GM20431 (cell line): ENCODE measurements around the gene LRRC30.
"Not testable (repeated sequence)": the region's sequence is repeated elsewhere in the genome, so short reads cannot be mapped to it uniquely, and the experiment has no call there.

Source experiments
- in situ Hi-C: fragments of 300-500 bp; cut with MseI, MboI; formaldehyde crosslinking; loops from one replicate; pipeline ENCODE4 v1.15.0; 2020; ENCODE audit warnings: low sequenced_read_pairs; ENCODE audit not compliant: unreplicated experiment

LRRC30 gene

DNA sequence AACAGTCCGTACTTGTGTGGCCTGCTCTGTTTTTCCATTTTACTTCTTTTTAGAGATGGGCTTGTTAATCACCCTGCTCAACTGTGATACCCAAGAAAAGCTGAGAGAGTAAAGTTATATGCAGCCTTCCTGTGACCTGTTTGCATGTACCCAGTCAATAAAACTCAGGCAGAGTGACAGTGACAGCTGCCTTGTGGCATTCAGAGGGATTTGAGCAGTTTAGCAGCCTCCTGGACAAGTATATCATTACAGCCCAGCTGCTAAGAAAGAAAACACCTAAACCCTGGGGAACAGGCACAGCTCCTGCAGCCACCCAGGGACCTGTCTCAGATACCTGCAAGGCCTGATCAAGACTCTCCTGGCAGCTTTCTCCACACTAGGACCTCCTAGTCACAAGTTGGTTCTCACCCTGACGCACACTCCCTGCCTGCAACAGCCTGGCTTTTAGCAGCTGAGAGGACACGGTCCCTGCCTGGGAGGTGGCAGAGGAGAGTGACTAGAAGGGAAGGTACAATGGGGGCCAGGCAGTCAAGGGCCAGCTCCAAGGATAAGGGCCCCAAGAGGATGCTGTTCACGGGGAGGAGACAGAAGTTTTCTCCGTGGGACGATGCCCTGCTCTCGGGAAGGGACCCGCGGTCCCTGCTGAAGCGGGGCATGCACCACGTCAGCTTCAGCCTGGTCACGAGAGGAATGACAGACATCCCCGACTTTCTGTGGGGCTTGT, at the start of gene LRRC30:
Gene LRRC30 (plus strand): TSS at position 464 of the 724 bp plus-strand sequence. CDS start 50 bp downstream, at position 514.
- in situ Hi-C loops: no loop called here

DNA sequence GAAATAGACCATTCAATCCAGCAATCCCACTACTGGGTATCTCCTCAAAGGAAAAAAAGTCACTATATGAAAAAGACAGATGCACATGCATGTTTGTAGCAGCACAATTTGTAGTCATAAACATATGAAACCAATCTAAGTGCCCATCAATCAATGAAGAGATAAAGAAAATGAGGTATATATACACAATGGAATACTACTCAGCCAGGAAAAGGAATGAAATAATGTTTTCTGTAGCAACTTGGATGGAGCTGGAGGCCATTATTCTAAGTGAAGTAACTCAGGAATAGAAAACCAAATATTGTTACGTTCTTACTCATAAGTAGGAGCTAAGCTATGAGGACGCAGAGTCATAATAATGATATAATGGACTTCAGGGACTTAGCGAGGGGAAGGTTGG, 45.2 kb upstream of the LRRC30 start:
- in situ Hi-C loops: no loop called here

DNA sequence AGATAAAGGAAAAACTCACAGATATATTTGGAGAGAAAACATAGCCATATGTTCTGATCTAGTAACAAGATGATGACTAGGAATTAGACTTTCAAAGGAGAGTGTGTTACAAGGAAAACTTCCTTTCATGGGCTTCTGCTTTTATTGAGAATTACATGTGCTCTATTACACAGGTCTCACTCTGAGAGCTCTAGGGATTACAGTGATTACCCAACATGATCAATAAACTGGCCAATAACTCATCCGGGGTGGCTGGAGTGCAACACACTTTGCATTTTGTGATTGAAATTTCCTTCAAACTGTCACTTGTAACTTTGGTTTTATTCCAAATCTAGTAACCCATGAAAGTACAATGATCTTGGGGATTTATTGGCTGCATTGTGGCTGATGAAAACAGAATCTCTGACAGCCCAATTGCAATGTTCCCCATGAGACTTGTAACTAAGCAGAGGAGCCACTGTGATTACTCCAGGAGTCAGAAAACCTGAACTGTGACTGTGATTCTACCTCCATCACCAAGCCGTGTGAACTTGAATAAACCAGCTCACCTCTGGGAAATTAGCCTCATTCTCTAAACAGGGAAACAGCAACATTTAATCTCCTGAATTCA, 40.2 kb upstream of the LRRC30 start:
- in situ Hi-C loops: no loop called here

DNA sequence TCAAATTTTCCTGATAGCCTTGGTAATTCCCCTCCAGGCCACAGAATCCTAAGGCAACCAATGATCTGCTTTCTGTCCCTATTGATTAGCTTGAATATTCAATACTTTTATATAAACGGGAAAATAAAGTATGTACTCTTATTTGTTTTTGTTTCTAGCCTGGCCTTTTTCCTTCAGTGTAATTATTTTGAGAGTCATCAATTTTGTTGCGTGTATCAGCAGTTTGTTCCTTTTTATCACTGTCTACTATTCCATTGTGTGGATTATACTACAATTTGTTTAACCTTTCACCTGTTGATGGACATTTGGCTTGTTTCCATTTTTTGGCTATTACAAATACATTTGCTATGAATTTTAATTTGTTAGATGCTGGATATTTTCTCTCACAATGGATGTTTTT, 39.2 kb upstream of the LRRC30 start:
- in situ Hi-C loops: no loop called here

DNA sequence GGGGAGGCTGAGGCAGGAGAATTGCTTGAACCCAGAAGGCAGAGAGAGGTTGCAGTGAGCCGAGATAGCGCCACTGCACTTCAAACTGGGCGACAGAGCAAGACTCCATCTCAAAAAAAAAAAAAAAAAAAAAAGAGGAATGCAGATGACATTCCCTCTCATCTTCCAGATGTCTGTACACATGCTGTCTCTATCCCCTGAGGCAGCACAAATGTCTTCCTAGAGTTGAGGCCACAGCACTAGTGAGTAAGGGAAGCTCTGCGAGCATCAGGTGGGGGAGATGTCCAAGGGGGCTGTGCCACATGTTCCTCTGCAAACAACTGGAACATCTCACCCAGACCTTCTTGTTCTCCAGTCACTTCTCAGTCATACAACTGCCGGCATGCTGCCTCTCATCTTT, 35.6 kb upstream of the LRRC30 start:
- in situ Hi-C loops: no loop called here

DNA sequence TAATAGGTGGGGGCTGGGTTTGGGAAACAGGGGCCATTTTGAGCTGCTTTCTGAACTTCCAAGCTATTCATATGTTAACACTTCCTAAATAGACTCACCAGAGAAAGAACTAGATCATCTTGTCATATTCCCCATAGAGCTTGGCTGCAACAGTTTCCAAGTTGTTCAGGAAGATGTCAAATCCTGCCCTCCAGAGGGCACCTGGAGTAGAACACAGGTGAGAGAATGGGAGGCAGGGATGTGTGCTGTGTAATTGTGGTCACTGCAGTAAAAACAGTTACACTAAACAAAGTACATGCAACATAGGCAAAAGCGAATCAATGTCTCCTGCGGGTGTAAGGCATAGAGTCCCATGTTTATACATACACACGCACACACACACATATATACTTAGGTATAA, 34.5 kb upstream of the LRRC30 start:
- in situ Hi-C loops: no loop called here

DNA sequence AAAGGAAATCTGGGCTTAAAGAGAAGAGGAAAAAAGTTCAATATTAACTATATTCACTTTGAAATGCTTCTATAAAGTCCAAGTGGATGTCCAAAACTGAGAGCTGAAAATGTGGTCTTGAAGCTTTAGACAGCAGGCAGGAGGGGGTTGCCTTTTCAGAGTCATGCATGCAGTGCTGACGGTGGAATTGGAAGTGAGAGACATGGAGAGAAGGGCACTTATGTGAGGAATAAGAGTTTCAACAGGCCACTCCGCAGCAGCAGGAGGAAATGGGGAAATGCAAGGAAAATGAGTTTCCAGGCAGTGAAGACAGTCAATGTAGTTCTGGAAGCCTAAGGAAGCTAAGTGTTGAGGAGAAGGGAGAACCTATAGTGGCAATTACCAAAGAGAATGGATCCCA, 33.0 kb upstream of the LRRC30 start:
- in situ Hi-C loops: no loop called here

DNA sequence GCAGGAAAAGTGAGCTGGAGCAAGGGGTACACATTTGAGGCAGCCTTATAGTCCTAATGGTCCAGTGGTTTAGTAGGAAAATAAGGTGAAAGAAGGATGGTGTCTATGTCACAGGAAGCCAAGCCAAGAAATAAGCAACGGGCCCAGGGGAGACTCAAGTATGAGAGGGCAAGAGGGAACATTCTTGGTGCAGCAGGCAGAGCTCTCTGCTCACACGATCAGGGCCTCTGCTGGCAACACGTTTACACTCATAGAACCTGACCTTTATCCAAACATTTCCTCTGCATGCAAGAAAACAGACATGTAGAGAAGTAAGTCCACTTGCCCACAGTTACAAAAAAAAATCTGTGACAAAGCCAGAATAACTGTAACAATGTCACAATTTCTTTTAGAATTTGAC, 32.6 kb upstream of the LRRC30 start:
- in situ Hi-C loops: no loop called here

DNA sequence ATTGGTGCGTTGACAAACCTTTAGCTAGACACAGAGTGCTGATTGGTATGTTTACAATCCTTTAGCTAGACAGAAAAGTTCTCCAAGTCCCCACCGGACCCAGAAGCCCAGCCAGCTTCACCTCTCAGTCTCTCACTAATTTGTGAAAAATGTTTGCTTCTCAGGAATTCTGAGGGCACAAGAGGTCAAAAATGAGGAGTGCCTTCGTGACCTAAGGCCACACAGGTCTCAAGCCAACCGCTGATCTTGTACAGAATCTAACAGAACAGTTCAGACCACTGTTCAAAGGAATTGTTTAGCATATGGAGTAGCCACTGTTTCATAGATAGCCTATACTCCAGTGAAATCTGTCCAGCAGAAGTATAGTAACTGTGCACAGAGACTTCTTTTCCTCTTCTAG, 29.8 kb upstream of the LRRC30 start:
- in situ Hi-C loops: no loop called here

DNA sequence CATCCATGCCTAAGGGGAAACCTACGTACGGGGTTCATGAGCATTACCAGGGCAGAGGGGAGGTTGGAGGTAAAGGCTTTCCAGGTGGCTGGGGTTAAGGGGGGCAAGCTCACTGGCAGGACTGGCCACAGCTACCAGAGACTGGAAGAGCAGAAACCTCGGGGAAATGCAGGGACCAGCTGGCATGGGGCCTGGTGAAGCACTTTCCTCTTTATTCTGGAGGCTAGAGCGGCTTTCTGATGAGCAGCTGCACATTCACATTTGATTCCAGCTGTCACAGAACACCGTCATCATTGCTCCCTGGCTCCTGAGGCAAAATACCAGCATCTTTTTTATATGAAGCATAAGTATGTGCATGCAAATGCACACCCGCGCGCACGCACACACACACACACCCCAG, 28.7 kb upstream of the LRRC30 start:
- in situ Hi-C loops: no loop called here

DNA sequence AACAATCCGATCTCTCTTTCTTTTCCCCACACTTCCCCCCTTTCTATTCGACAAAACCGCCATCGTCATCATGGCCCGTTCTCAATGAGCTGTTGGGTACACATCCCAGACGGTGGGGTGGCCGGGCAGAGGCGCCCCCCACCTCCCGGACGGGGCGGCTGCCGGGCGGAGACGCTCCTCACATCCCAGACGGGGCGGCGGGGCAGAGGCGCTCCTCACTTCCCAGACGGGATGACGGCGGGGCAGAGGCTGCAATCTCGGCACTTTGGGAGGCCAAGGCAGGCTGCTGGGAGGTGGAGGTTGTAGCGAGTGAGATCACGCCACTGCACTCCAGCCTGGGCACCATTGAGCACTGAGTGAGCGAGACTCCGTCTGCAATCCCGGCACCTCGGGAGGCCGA, 27.3 kb upstream of the LRRC30 start:
- in situ Hi-C loops: not testable (repeated sequence)

DNA sequence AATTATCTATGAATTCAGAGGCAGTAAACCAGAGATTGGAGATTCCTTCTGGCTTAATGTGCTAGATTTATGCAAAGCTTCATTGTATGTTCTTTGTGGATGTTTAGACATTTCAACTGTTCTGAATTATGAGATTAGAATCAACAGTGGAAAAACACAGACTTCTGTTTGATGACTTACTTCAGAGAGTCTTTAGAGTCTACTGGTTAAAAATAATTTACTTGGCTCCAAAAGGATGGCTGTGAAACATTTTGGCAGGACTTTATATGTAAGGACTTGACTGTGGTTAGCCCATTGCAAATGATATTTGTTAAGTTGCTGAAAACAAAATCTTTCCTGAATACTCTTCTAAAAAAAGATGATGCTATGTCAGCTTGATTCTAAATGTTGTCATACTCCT, 25.5 kb upstream of the LRRC30 start:
- in situ Hi-C loops: no loop called here

DNA sequence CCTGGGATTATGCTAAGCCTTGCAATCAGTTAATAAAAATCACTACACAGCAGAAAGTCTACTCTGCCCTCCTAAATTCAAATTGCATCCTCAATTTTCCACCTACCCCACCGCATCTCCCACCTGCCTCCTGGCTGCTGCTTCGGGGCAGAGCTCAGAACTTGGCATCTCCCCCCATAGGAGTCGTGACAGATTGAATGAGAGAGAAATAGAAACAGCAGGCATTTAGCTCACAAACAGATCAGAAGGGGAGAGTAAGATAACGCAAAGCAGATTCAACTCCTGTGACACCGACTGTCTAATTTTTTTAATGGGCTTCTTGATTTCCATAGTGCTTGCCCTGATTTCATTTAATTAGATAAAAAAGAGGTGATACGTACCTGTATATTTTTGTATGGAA, 24.7 kb upstream of the LRRC30 start:
- in situ Hi-C loops: no loop called here

DNA sequence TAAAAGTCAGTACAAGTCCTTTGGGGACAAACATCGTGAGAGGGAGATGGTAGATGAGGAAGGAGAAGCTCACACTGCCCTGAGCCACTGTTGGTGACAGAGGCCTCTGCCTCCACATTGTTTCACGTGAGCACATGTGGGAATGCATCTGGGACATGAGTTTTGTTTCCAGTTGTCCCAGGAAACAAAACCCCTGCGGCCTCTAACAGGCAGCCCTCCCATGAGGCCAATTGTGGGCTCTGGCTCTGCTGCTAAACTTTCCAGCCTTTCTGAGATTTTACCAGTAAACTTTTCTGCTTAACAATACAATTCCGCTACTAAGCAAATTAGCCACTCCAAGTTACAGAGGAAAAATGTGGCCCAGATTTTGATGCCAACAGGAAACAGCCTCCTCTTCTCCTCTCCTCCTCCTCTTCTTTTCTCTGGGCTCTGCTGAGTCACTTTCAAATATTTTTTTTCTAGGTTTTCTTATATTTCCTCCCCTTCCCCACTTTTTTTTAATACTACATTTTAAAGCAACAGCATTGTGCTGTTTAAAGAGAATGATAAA, 23.4 kb upstream of the LRRC30 start:
- in situ Hi-C loops: no loop called here

DNA sequence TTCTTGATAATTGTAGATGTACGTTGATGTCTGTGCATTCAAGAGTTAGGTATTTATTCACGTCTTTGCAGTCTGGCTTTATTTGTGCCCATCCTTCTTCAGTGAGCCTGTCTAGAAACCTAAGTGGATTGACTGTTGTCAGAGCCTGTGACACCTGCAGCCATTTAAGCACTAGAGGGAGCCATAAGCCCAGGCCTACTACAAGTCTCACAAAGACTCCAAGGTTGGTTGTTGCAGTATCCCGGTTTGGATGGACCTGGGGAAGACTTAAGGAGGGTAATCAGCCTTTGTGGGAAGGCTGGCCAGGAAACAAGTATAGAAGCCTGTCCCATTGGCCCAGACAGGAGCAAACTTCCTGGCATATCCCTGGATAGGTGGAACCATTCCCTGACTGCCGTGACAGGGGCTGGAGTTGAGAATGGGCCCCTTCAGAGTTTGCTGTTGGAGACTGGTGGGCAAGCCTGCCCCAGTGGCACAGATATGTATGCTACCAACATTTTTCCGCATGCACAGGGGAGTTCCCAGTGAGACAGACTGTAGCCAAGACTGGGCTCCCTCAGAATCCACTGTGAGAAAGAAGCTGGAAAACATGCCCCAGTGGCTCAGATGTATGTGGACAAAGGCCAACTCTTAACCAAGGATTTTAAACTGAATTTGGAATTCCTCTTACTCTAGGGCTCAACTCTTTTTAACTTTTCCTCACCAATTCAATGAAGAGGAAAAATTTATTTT, 9.3 kb upstream of the LRRC30 start:
- in situ Hi-C loops: no loop called here

DNA sequence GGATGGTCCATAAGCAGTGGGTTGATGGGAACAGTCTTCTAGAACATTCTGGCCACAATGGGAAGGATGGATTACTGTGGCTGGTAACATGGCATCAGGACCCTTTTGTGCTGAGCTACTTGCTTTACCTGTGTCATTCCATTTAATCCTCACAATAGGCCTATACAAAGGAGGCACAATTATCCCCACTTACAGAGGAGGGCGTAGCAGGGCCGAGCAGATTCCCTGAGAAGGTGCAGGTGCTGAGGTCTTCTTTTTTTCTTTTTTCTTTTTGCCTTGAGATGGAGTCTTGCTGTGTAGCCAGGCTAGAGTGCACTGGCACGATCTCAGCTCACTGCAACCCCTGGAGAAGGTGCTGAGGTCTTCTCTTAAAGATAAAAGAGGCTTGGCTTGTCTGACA, 6.7 kb upstream of the LRRC30 start:
- in situ Hi-C loops: no loop called here

DNA sequence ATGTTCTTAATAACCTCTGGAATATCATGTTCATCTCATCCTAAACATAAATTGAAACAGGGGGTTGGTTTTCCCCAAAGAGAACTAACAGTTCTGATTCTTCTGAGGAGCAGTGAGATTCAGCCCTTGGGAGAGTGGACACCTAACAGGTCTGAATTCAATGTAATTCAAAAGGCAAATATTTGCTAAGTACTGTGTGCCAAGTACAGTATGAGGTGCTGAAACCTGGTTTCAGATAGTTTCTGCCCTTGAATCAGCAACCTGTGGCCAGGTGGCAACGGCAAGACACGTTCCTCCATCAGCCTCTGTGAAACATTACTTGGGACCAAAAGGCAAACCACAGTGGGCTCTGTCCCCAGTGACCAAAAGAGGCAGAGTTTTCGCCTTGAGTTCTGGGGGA, 1.3 kb downstream of the LRRC30 start:
- in situ Hi-C loops: no loop called here

DNA sequence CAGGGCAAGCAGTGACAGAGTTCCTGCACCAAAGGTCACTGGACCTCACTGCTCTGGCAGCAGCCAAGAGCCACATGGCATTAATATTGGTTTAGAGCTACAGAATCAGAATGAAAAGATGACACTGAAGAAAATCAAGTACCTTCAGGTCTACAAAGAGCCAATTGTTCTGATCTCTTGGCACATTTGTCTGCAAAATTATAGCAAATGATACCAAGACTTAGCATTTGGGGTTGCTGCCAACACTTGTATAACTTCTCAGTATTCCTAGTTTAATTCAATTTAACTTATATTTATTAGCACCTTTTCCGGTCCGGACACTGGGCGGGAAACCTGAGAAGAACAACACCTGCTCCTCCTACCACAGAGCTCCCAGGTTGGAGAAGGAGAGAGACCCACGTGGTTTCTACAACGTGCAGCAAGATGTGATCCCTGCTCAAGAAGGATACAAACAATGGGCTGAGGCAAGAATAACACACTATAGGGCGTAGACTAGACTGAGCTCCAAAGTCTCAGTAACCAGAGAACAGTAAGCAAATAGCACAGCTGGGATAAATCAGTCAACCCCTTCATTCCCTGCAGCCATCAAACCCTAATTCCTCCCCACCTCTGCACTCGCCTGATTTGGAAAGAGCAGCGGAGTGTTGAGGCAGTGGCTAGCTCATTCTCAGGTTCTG, 2.4 kb downstream of the LRRC30 start:
- in situ Hi-C loops: no loop called here

DNA sequence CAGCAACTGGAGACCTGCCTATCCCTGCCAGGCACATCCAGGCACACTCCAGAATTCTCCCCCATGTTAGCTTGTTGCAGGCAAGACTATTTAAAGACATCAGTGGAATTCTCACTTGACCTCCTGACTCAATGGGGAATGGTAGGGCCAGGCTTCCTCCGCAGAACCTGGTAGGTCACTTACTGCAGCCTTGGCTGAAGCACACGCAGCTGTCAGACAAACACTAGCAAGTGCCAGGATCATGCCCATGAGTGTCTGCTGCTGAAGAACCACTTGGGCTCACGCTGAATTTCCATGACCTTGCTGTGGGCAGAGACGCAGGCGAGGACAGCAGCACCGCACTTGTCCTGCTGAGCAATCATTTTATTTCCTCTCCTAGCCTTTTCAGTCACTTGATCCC, 3.2 kb downstream of the LRRC30 start:
- in situ Hi-C loops: no loop called here

DNA sequence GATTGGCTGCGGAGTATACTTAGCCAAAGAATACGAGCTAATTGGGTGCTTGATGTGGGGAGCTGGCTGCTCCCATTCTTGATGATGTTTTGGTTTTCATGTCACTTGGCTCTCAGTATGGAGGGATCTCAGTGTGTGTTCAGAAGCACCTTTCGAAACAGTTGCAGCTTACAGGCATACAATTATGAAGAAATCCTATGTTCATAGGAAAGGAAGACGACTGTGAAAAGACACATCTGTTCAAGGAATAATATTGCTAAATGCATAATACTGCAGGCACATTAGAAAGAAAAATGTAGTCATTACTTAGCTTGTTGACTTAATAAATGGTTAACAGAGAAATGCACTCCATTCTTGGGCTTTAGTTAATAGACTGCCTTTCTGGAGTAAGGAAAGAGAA, 4.1 kb downstream of the LRRC30 start:
- in situ Hi-C loops: no loop called here

DNA sequence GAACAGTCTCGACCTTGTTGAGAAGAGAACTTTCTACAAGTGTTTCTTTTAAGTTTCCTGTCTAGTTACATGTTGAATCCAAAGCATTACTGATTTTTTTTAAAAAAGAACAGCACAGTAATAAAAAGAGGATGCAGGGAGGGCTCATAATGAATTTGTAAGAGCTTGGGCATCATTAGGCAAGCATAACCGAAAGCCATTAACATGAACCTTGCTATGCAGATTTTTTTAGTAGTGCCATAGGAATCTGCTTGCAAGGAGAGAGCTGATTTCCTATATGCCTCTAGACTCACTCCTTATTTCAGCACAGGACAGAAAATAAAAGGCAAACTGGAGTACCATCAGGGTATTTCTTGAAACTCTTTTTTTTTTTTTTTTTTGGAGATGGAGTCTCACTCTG, 5.2 kb downstream of the LRRC30 start:
- in situ Hi-C loops: no loop called here
